Measurements from ENCODE around the gene KCNAB1. TPM values are rescaled to one million over a fixed set of nuclear protein-coding genes. Genes with fewer than 3 reads are reported as not detected.
"Not testable (repeated sequence)": the region's sequence is repeated elsewhere in the genome, so short reads cannot be mapped to it uniquely, and the experiment has no call there.

The KCNAB1 gene
- total RNA-seq, 2 experiments from 2014 or later = not detected

DNA sequence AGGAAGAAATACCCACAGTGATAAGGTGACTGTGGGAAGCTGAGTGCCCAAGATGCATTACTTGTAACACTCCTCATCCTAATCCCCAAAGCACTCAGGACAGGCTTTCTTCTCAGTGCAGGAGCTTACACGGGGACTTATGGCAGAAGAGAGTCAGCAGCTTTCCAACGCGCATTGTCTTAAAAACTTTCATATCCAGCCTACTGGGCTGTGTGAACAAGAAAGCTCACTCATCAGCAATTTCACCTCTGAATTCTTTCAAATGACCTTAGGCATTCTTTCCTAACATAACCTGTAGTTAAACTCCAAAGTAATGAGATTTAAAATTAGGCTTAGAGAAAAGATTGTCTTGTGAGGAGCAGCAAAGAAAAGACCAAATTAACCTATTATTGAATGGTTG lies 132.3 kb downstream of the KCNAB1 start:
- H3K27ac Mint-ChIP-seq = no peak overlapping the region
- no peak overlapping the region for H3K4me3 Mint-ChIP-seq
- DNase-seq = no peak
- H3K9me3 Mint-ChIP-seq = no peaks in the 10 kb centered on the region
- ChIA-PET CTCF (no interaction called here), POLR2A (no interaction called here)
- H3K27me3 Mint-ChIP-seq = peaks cover 21% of the 10 kb centered on the region
- no peaks in the 10 kb centered on the region for H3K4me1 Mint-ChIP-seq
- no peaks in the 10 kb centered on the region for H3K36me3 Mint-ChIP-seq (ENCODE audit: low read depth)

DNA sequence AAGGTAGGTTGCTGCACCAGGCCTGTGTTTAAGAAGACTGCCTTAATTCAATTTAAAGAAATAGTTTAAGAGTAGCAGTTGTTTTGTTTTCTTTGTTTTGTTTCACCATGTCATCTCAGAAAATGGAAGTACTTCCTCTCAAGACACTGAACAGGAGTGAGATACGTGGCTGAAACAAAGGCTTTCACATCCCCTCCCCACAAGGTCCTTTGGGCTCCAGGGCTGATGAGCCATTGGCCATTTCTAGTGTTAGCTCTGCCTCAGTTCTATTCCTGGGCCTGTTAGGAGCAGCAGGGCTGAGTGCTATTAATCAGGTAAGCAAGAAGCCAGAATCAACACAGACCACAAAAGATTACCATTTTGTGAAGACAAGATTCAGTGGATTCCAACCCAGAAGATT lies 132.8 kb downstream of the KCNAB1 start:
- ChIA-PET POLR2A (no interaction called here), CTCF (no interaction called here)
- Mint-ChIP-seq H3K27ac (no peak overlapping the region), H3K27me3 (peaks cover 16% of the 10 kb centered on the region), H3K4me1 (no peaks in the 10 kb centered on the region), H3K4me3 (no peak overlapping the region), H3K9me3 (no peaks in the 10 kb centered on the region), H3K36me3 (ENCODE audit: low read depth) (no peaks in the 10 kb centered on the region)
- DNase-seq = no peak

DNA sequence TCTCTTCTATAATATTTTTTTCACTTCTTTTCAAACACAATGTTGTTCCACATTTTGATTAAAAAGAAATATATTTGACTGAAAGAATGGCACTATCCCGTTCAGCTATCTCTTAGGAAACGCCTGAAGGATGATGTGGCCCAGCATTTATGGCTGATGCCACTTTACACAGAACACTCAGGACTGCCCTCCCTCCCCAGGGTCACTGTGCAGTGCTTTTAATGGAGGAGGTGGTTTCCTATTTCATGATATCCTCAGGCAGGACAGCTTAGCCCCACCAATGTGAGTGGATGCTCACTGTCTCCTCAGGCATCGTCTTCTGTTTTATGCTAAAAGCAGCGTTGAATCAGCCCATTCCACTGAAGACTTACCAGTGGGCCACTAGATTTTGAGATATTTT lies 135.9 kb downstream of the KCNAB1 start:
- H3K27me3 Mint-ChIP-seq = peaks cover 6% of the 10 kb centered on the region
- H3K9me3 Mint-ChIP-seq = no peaks in the 10 kb centered on the region
- DNase-seq = no peak
- no peak overlapping the region for H3K27ac Mint-ChIP-seq
- POLR2A ChIA-PET = no interaction called here
- CTCF ChIA-PET = no interaction called here
- H3K4me1 Mint-ChIP-seq = no peaks in the 10 kb centered on the region
- no peaks in the 10 kb centered on the region for H3K36me3 Mint-ChIP-seq (ENCODE audit: low read depth)
- no peak overlapping the region for H3K4me3 Mint-ChIP-seq

DNA sequence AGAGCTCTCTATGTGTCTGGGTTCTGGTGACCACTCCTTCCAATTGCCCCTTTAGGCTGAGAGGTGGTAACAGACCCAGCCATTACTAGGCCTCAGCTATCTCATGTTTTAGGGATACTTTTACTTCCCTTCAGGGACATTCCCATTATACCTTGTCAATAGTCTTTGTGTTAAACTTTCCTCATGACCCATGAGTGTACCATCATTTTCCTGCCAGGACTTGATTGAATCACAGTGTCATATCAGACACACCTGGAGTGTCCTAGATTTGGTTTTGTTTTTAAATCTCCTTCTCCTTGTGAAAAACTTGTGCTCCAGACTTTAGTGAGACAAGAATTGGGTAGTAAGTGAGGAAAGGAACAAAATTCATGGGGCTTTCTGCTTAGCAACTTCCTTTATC lies 136.6 kb downstream of the KCNAB1 start:
- Mint-ChIP-seq H3K9me3 (no peaks in the 10 kb centered on the region), H3K36me3 (ENCODE audit: low read depth) (no peaks in the 10 kb centered on the region), H3K27ac (no peak overlapping the region), H3K27me3 (peaks cover 3% of the 10 kb centered on the region), H3K4me3 (no peak overlapping the region), H3K4me1 (no peaks in the 10 kb centered on the region)
- ChIA-PET POLR2A (no interaction called here), CTCF (no interaction called here)
- DNase-seq = no peak

DNA sequence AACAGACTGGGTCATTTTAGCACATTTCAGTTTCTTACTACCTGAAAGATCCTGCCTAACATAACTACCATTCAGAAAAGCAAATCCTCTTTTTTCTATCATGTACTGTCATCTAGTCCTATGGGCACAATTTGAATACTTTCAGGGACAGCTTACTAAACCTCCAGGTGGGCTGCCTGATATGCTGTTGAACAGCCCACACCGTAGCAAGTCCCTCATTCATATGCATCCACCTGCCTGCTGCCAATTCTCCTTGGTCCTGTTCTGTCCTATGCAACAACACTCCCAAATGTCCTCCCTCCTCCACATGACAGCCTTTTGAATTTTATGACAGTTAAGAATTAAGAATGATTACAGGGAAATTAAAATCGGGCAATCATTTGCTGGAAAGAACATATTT lies 137.9 kb downstream of the KCNAB1 start:
- H3K36me3 Mint-ChIP-seq (ENCODE audit: low read depth) = no peaks in the 10 kb centered on the region
- no peak for DNase-seq
- POLR2A ChIA-PET = no interaction called here

DNA sequence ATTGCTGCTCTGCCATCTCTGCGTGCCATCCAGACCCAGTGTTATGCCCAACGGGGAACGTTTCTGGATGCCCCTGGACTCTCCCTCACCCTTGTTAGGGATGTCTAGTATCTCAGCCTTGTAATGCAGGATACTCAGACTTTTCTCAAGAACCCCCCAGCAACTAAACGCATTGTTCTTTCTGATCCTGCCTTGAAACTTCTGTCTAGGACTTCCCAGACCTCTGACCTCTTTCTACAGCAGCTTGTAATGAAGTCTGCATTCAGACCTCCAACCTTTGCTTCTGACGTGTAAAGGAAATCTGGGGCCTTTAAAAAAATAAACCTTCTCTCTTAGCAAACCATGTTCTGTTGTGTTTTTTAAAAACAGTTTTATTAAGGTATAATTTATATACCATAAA lies 139.5 kb downstream of the KCNAB1 start:
- no peaks in the 10 kb centered on the region for H3K36me3 Mint-ChIP-seq (ENCODE audit: low read depth)
- DNase-seq = no peak
- no peaks in the 10 kb centered on the region for H3K9me3 Mint-ChIP-seq
- no peaks in the 10 kb centered on the region for H3K4me1 Mint-ChIP-seq
- POLR2A ChIA-PET = no interaction called here
- CTCF ChIA-PET = no interaction called here
- no peak overlapping the region for H3K27ac Mint-ChIP-seq
- H3K4me3 Mint-ChIP-seq = no peak overlapping the region
- H3K27me3 Mint-ChIP-seq = peaks cover 5% of the 10 kb centered on the region

More for the DNA sequence above, 137.9 kb downstream of the KCNAB1 start:
- Mint-ChIP-seq H3K27me3 (peaks cover 5% of the 10 kb centered on the region), H3K27ac (no peak overlapping the region), H3K4me3 (no peak overlapping the region), H3K9me3 (no peaks in the 10 kb centered on the region), H3K4me1 (no peaks in the 10 kb centered on the region)
- CTCF ChIA-PET = interaction anchor here (1.6 kb wide), 1 partner anchor 13 kb away, joined by 4 read pairs; no protein-coding TSS in a partner anchor

DNA sequence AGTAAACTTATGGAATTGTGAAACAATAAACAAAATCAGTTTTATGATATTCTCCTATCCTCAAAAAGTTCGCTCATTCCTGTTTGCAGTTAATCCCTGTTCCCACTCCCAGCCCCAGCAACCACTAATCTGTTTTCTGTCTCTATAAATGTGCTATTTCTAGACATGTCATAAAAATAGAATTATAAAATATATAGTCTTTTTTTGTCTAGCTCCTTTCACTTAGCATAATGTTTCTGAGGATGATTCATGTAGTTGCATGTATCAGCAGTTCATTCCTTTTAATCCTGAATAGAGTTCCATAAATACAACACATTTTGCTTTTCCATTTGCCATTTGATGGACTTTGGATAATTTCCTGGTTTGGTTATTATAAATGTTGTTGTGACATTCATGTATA lies 140.0 kb downstream of the KCNAB1 start:
- Mint-ChIP-seq H3K4me1 (no peaks in the 10 kb centered on the region), H3K27me3 (peaks cover 5% of the 10 kb centered on the region), H3K27ac (no peak overlapping the region), H3K4me3 (no peak overlapping the region), H3K36me3 (ENCODE audit: low read depth) (no peaks in the 10 kb centered on the region), H3K9me3 (no peaks in the 10 kb centered on the region)
- CTCF ChIA-PET = no interaction called here
- POLR2A ChIA-PET = no interaction called here
- DNase-seq = no peak

DNA sequence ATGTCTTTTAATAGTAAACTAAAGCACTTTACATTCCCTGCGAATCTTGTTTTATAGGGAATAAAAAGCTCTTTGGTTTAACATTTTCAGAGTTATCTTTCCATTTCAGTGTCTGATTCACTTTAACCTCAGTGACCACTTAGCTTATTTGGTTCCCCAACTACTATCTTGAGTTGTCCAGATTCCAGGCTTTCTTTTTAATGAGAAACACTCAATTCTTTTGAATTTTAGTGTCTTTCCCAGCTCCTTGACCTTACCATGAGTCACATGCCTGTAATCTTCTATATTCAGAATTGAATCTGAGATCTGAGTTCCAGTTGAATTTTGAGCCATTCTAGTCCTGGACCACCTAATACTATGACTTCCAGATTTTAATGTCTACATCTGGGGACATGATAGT lies 144.4 kb downstream of the KCNAB1 start:
- no peaks in the 10 kb centered on the region for H3K4me1 Mint-ChIP-seq
- CTCF ChIA-PET = no interaction called here
- no peaks in the 10 kb centered on the region for H3K9me3 Mint-ChIP-seq

DNA sequence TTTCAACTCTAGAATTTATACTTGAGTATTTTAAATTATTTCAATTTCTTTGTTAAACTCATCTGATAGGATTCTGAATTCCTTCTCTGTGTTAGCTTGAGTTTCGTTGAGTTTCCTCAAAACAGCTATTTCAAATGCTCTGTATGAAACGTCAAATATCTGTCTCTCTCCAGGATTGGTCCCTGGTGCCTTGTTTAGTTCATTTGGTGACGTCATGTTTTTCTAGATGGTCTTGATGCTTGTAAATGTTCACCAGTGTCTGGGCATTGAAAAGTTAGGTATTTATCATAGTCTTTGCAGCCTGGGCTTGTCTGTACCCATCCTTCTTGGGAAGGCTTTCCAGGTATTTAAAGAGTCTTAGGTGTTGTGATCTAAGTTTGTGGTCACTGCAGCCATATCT lies 151.1 kb downstream of the KCNAB1 start:
- H3K27ac Mint-ChIP-seq = no peak overlapping the region
- ChIA-PET POLR2A (interaction anchor here (0.6 kb wide), 1 partner anchor 48 kb away, joined by 4 read pairs; no protein-coding TSS in a partner anchor), CTCF (no interaction called here)

More for the DNA sequence above, 144.4 kb downstream of the KCNAB1 start:
- Mint-ChIP-seq H3K27ac (no peak overlapping the region), H3K4me3 (no peak overlapping the region), H3K36me3 (ENCODE audit: low read depth) (no peaks in the 10 kb centered on the region), H3K27me3 (peaks cover 15% of the 10 kb centered on the region)
- POLR2A ChIA-PET = no interaction called here
- DNase-seq = no peak

DNA sequence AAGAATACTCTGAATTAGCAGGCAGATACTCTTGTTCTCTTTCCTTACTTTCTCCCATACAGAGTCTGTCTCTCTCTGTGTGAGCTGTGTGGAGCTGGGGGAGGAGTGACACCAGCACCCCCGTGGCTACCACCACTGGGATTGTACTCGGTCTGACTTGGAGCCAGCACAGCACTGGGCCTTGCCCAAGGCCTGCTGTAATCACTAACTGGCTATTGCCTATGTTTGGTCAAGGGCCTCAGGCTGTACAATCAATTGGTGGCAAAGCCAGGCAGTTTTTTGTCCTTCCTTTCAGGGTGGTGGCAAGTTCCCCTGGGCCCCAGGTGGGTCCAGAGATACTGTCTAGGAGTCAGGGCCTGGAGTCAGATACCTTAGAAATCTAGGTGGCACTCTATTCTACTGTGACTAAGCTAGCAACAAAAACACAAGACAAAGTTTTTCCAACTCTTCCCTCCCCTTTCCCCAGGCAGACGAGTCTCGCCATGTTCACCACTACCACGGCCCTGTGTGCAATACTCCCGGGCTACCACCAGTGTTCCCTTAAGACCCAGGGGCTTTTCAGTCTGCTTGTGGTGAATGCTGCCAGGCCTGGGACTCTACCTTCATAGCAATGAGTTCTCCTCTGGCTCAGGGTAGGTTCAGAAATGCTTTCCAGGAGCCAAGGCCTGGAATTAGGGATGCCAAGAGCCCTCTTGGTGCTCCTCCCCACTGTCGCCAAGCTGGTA lies 151.8 kb downstream of the KCNAB1 start:
- H3K27ac Mint-ChIP-seq = no peak overlapping the region
- ChIA-PET CTCF (no interaction called here), POLR2A (interaction anchor here (0.6 kb wide), 1 partner anchor 49 kb away, joined by 4 read pairs; no protein-coding TSS in a partner anchor)
- no peaks in the 10 kb centered on the region for H3K36me3 Mint-ChIP-seq (ENCODE audit: low read depth)
- peaks cover 20% of the 10 kb centered on the region for H3K27me3 Mint-ChIP-seq
- DNase-seq = no peak
- H3K4me1 Mint-ChIP-seq = no peaks in the 10 kb centered on the region
- no peak overlapping the region for H3K4me3 Mint-ChIP-seq
- no peaks in the 10 kb centered on the region for H3K9me3 Mint-ChIP-seq

More for the DNA sequence above, 151.1 kb downstream of the KCNAB1 start:
- no peaks in the 10 kb centered on the region for H3K4me1 Mint-ChIP-seq
- no peak for DNase-seq
- H3K27me3 Mint-ChIP-seq = peaks cover 15% of the 10 kb centered on the region
- H3K36me3 Mint-ChIP-seq (ENCODE audit: low read depth) = no peaks in the 10 kb centered on the region
- H3K9me3 Mint-ChIP-seq = no peaks in the 10 kb centered on the region
- no peak overlapping the region for H3K4me3 Mint-ChIP-seq

DNA sequence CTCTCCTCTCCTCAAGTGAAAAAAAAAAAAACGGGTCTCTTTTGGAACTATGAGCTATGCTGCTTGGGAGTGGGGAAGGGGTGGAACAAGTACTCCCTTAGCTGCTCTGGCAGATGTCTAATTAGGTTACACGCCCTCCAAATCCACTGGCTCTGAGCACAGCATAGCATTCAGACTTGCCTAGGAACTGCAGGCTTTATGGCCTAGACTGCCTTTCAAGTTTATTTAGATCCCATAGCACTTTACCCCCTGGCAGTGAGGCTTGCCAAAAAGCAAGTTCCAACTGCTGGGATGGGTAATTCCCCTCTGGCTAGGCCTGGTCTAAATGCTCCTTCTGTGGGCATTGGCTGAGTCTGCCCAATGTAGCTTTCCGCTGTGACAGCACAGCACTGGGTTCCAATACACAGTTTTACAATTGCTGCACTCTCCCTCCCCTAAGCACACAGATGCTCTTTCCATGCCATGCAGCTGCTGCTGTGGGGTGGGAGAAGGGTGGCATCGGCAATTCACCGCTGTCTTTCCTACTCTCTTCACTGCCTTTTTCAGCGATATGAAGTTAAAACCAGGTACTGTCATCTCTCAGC lies 152.8 kb downstream of the KCNAB1 start:
- Mint-ChIP-seq H3K4me3 (no peak overlapping the region), H3K27me3 (peaks cover 22% of the 10 kb centered on the region), H3K9me3 (no peaks in the 10 kb centered on the region), H3K4me1 (no peaks in the 10 kb centered on the region), H3K27ac (no peak overlapping the region), H3K36me3 (ENCODE audit: low read depth) (no peaks in the 10 kb centered on the region)
- DNase-seq = no peak
- CTCF ChIA-PET = no interaction called here
- POLR2A ChIA-PET = no interaction called here

DNA sequence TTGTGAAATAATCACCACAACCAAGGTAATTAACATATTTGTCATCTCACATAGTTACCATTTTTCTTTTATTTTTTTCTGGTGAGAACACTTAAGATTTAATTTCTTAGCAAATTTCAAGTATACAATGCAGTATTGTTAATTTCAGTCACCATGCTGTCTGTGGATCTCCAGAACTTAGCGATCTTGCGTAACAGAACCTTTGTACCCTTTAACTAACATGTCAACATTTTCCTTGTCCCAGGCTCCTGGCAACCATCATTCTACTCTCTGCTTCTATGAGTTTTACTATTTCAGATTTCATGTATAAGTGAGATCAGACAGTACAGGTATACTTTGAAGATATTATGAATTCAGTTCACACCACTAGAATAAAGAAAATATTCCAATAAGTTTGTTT lies 154.4 kb downstream of the KCNAB1 start:
- H3K9me3 Mint-ChIP-seq = no peaks in the 10 kb centered on the region
- POLR2A ChIA-PET = no interaction called here

DNA sequence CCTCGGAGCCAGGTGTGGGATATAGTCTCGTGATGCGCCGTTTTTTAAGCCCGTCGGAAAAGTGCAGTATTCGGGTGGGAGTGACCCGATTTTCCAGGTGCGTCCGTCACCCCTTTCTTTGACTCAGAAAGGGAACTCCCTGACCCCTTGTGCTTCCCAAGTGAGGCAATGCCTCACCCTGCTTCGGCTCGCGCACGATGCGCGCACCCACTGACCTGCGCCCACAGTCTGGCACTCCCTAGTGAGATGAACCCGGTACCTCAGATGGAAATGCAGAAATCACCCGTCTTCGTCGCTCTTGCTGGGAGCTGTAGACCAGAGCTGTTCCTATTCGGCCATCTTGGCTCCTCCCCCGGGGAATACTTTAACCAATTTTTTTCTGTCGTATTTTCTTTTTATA lies 164.3 kb downstream of the KCNAB1 start:
- H3K4me1 Mint-ChIP-seq; DNase-seq; H3K27ac Mint-ChIP-seq; POLR2A ChIA-PET; H3K9me3 Mint-ChIP-seq; H3K36me3 Mint-ChIP-seq (ENCODE audit: low read depth); H3K4me3 Mint-ChIP-seq: not testable (repeated sequence)
- CTCF ChIA-PET = interaction anchor here (0.7 kb wide), 1 partner anchor 392 kb away, joined by 3 read pairs; no protein-coding TSS in a partner anchor
- peaks cover 16% of the 10 kb centered on the region for H3K27me3 Mint-ChIP-seq

More for the DNA sequence above, 154.4 kb downstream of the KCNAB1 start:
- Mint-ChIP-seq H3K4me1 (no peaks in the 10 kb centered on the region), H3K27ac (no peak overlapping the region), H3K4me3 (no peak overlapping the region), H3K36me3 (ENCODE audit: low read depth) (no peaks in the 10 kb centered on the region), H3K27me3 (peaks cover 17% of the 10 kb centered on the region)
- no peak for DNase-seq
- CTCF ChIA-PET = no interaction called here

DNA sequence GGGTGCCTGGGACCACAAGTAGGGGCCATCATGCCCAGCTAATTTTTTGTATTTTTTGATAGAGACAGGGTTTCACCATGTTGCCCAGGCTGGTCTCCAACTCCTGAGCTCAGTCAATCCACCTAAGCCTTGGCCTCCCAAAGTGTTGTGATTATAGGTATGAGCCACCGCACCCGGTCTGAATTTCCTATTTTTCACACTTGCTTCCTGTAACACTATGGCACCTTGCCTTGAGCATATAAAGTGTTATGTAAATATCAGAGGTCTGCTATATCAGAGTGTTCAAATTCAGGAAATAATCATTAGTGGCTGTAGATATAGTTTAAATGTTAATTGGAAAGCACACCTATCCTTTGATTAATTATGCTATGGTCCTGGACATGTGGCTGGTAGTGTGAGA lies 165.2 kb downstream of the KCNAB1 start:
- Mint-ChIP-seq H3K9me3 (no peaks in the 10 kb centered on the region), H3K36me3 (ENCODE audit: low read depth) (no peaks in the 10 kb centered on the region), H3K27ac (no peak overlapping the region), H3K27me3 (peaks cover 26% of the 10 kb centered on the region), H3K4me1 (no peaks in the 10 kb centered on the region), H3K4me3 (no peak overlapping the region)
- ChIA-PET CTCF (no interaction called here), POLR2A (no interaction called here)
- DNase-seq = no peak

Data from activated CD4-positive, alpha-beta T cell treated with anti-CD3 and anti-CD28 coated beads, Interleukin-2, amount 10 ng/mL, durations not matched to agents 7 days and 5 days (primary cell).